ENCODE results near the gene NACA2.
"Not testable (repeated sequence)": the region's sequence is repeated elsewhere in the genome, so short reads cannot be mapped to it uniquely, and the experiment has no call there.

Gene NACA2

GRCh38 chr17:61575352-61575975 lies 15.6 kb downstream of the NACA2 start:
- no peak for DNase-seq

DNA sequence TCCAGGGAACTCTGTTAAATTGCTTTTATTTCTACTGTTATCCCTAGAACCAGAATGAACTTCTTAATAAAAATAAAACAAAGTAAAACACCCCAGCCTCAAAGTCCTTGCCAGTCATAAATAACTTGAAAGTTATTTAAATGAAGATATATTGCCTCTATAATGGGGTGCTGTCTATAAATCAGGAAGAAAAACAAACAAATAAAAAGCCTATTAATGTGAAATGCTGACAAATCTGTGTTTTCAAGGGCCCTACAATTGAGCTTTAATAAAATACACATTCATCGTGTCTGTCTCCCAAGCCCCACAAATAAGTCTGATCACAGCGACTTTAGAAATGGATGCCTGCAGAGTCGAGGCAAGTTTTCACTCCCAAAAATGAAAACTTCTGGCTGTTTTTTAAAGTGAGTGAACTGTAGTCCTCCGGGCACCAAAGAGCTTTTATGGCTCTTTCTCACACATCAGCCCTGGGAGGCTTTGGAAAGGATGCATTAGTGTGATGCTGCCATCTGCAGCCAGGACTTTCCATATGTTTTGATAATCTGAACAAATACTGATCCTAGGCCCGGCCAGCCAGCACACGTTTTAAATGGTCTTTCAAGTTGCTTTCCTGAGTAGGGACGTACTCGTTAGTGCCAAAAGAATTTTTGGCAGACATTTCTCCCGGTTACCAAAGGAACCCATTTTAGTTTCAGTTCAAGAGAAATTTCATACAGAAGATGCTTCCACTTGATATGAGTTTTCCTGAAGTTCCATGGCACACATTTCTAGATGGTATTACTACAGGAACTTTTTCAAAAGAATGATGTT lies 16.3 kb downstream of the NACA2 start:
- DNase-seq: no peak

GRCh38 chr17:61572547-61572946 lies 18.5 kb downstream of the NACA2 start:
- not testable (repeated sequence) for DNase-seq

DNA sequence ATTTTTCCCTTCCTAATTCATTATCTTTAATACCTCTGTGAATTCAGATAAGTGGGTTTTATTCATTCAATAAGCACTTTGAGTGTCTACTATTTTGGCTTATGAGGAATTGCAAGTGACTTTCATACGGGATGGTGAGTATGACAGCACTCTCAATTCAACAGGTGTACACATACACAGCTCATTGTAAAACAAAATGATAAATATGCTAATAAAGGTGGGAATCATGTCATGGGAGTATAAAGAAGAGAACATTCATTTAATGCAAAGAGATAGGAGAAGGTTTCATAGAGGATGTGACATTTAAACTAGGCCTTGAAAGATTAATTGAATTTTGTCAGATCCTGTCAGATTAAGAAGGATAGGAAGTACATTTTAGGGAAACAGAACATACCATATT lies 19.4 kb downstream of the NACA2 start:
- DNase-seq: no peak

GRCh38 chr17:61570118-61570517 lies 20.9 kb downstream of the NACA2 start:
- peak in 1 of 2 donors; percentile 10 for DNase-seq

DNA sequence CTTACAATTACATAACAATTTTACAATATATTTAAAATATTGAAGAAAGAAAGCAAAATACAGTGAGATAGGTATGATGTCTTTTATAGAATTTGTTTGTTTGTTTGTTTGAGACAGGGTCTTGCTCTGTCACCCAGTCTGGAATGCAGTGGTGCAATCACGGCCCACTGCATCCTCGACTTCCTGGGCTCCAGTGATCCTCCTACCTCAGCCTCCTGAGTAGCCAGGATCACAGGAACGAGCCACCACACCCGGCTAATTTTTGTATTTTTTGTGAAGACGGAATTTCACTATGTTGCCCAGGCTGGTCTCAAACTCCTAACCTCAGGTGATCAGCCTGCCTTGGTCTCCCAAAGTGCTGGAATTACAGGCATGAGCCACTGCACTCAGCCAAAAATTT lies 21.5 kb downstream of the NACA2 start:
- not testable (repeated sequence) for DNase-seq

DNA sequence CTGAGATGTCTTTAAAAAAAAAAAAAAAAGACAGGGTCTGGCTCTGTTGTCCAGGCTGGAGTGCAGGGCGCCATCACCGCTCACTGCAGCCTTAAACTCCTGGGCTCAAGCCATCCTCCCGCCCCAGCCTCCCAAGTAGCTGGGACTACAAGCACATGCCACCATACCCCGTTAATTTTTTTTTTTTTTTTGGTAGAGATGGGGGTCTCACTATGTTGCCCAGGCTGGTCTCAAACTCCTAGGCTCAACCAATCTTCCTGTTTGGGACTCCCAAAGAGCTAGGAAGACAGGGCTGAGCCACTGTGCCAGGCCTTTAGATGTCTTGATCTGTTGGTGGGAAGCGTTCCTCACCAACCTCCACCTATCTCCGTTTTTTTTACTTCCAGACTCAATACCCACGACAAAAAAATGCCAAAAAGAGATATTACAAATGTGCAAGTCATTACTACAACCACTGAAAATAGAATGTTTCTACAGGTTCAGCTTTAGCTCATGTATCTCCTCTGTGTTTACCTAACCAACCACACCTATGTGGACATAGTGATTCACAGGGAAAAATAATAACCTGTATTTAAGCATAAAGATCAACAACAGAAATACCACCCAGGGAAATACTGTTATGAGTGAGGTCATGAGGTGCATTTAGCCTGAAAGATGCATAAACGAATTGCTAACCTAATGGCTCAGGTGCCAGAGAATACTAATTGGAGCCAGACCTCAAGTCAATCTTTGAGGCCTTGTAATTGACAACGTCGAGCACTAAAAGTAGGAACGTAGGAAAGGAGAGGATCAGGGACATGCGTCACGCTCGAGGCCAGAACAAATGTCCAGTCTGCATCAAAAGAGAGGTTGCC lies 22.6 kb downstream of the NACA2 start:
- no peak for DNase-seq

DNA sequence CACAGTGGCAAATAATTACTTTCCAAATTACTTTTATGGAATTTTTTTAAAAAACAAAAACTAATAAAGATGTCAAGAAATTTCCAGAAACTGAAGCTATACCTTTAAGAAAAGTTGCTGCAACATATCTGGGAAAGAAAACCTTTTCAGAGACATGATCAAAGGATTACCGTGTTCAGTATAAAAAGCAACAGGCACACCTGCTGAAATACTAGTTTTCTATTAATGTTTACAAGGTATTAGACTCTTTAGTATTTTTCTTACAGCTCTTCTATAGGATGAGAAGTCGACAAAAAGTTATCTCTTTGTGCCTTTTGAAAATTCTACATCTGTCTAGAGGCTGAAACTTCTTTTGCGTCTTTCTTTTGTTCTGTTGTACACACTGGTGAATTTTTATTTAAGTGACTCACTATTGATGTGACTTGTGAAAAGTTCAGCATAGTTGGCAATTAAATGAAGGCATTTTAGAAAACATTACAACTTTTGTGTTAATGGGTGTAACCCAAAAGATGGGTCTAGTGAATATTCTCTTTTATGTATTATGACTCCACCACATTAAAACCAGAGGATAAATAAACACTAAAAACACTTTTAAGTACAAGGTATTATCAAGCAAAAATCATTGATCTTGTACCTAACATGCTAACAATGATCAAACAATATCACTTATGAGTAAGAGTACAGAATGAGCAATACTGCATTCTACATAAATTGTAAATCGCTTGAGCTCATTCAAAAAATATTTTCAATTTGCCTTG lies 23.8 kb downstream of the NACA2 start:
- no peak for DNase-seq

GRCh38 chr17:61566448-61566847 lies 24.6 kb downstream of the NACA2 start:
- DNase-seq: not testable (repeated sequence)

DNA sequence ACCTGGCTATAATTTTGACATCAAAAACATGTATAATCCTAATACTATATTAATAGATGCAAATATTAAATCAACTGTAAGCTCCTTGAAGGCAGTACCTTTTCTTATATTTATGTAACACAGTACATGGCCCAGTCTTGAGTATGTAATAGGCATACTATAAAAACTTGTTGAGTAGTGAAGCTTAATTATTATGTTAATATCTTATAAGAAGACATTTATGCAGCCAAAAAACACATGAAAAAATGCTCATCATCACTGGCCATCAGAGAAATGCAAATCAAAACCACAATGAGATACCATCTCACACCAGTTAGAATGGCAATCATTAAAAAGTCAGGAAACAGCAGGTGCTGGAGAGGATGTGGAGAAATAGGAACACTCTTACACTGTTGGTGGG lies 25.2 kb downstream of the NACA2 start:
- DNase-seq: not testable (repeated sequence)

GRCh38 chr17:61565213-61565612 lies 25.8 kb downstream of the NACA2 start:
- DNase-seq: no peak

GRCh38 chr17:61562287-61562686 lies 28.7 kb downstream of the NACA2 start:
- DNase-seq: no peak

GRCh38 chr17:61561354-61561753 lies 29.7 kb downstream of the NACA2 start:
- no peak for DNase-seq

GRCh38 chr17:61560071-61560470 lies 30.9 kb downstream of the NACA2 start:
- DNase-seq: no peak

- DNase-seq: no peak
Measured at GRCh38 chr17:61556224-61557188, 34.5 kb downstream of the NACA2 start.

DNA sequence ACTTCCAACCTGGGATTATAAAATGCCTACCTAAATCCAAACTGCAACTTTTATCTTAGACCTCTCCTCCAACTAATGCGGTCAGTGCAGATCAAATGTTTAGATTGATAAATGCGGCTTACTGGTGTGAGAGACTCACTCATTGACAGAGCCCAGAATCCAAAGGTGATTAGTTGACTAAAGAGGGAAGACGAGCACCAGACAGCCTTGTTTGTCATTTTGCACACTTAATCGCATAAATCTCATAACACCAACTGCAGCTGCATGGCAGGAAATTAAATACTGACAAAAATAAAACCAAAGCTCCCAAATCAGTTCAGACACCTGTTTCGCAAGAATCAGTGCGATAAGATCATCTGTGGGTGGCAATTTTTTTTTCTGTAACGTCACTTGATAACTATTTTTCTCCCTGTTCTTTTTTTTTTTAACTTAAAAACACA lies 35.9 kb downstream of the NACA2 start:
- no peak for DNase-seq

- no peak for DNase-seq
Measured at GRCh38 chr17:61554209-61554608, 36.8 kb downstream of the NACA2 start.

DNA sequence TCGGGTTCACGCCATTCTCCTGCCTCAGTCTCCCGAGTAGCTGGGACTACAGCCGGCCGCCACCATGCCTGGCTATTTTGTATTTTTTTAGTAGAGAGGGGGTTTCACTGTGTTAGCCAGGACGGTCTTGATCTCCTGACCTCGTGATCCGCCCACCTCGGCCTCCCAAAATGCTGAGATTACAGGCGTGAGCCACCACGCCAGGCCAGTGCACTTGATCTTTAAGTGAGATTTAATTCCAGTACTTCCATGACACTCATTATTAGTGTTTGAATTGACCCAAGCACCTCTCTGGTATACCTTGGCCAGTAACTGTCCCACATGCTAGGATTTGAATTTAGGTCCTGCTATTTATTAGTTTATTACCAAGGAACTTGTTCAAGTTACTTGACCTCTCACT lies 38.5 kb downstream of the NACA2 start:
- not testable (repeated sequence) for DNase-seq

DNA sequence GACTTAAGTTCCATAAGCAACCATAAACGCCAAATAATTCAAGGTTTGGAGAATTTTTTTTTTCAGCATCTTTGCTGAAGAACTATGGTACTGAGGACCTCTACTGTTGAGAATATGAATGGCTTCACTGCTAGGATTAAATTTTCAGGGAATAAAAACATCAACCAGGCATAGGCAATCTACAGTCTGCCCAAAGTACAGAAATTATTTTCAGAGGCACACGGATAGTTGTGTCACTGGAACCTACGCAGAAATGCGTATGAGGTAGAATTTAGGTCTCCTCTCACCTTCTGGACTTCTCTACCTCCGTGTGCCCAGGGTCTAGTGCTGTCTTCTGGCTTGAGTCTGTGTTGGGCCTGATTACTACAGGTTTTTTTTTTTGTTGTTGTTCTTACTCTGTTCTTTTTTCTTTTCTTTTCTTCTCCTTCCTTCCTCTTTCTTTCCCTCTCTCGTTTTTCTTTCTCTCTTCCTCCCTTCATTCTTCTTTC lies 39.7 kb downstream of the NACA2 start:
- DNase-seq: peak; percentile 15 to 58

DNA sequence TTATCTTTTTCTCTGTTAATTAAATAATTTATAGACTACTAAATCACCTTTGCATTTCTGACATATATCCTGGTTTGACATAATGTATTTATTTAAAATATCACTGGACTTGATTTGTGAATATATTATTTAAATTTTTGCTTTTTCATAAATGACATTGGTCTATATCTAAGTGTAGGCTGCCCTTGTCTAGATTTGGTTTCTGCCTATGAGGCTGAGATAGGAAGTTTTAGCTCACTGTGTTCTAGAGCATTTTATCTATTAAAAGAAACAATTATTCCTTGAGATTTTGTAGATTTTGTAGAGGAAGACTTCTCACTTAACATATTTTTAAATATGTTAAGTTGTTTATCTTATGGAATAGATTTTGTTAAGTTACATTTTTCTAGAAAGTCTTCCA lies 43.9 kb downstream of the NACA2 start:
- DNase-seq: no peak

- DNase-seq: no peak
Measured at GRCh38 chr17:61545335-61545938, 45.6 kb downstream of the NACA2 start.
